Cardiac muscle cell (in vitro differentiated cells and primary cell): ENCODE results near the gene MYOZ1. TPM values are rescaled to one million over a fixed set of nuclear protein-coding genes. Genes with fewer than 3 reads are reported as not detected.
A peak's percentile ranks its signal among the peaks of the same experiment; 100 is the strongest.
"Not testable (repeated sequence)": the region's sequence is repeated elsewhere in the genome, so short reads cannot be mapped to it uniquely, and the experiment has no call there.

Source experiments
- DNase-seq, 2 donors: peaks; one replicate each; pipeline versions ENCODE4 v3.0.0 to v3.0.0-alpha.2; 2010 to 2017; ENCODE audit warnings: low read depth in 1 of 2, low spot score in 1 of 2
- H3K27ac ChIP-seq: fragments of 200-600 bp; sonication (generic); 2 replicates; pipeline ENCODE4 v1.5.1; 2016
- H3K27me3 ChIP-seq: fragments of 200-600 bp; sonication (generic); 2 replicates; pipeline ENCODE4 v1.6.0; 2016; ENCODE audit warnings: control low read depth
- H3K36me3 ChIP-seq: fragments of 200-600 bp; sonication (generic); 2 replicates; pipeline ENCODE4 v1.5.1; 2016; ENCODE audit warnings: control low read depth
- H3K4me1 ChIP-seq: fragments of 200-600 bp; sonication (generic); 2 replicates; pipeline ENCODE4 v1.8.1; 2017; ENCODE audit warnings: low read depth, mild to moderate bottlenecking, mixed run types
- H3K4me3 ChIP-seq: fragments of 200-600 bp; sonication (generic); 2 replicates; pipeline ENCODE4 v1.5.1; 2016; ENCODE audit warnings: mild to moderate bottlenecking
- H3K9me3 ChIP-seq: fragments of 200-600 bp; sonication (generic); 2 replicates; pipeline ENCODE4 v1.5.1; 2017; ENCODE audit warnings: low read depth, mild to moderate bottlenecking, control low read depth
- CTCF ChIP-seq: IDR thresholded peaks from 2 replicates; pipeline ENCODE4 v1.5.1; 2012; ENCODE audit warnings: low read depth, mild to moderate bottlenecking, low read length
- polyA plus RNA-seq: library from polyadenylated mRNA; unstranded; fragments of >200 nt; fragmentation: Nextera tagmentation; extraction: Ambion mirVana; gene quantifications from 2 replicates; pipeline ENCODE4 v1.2.1, GENCODE V29; 2016
- total RNA-seq: library from RNA; depleted of rRNA; stranded (reverse); fragments of >200 nt; gene quantifications from 2 replicates; pipeline ENCODE4 v1.2.3, GENCODE V29; 2016

MYOZ1 gene, protein sequence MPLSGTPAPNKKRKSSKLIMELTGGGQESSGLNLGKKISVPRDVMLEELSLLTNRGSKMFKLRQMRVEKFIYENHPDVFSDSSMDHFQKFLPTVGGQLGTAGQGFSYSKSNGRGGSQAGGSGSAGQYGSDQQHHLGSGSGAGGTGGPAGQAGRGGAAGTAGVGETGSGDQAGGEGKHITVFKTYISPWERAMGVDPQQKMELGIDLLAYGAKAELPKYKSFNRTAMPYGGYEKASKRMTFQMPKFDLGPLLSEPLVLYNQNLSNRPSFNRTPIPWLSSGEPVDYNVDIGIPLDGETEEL
- 13.6 and 16.2 TPM in 2 replicates for total RNA-seq
- polyA plus RNA-seq, result 11.7 and 17.0 TPM in 2 replicates

DNA sequence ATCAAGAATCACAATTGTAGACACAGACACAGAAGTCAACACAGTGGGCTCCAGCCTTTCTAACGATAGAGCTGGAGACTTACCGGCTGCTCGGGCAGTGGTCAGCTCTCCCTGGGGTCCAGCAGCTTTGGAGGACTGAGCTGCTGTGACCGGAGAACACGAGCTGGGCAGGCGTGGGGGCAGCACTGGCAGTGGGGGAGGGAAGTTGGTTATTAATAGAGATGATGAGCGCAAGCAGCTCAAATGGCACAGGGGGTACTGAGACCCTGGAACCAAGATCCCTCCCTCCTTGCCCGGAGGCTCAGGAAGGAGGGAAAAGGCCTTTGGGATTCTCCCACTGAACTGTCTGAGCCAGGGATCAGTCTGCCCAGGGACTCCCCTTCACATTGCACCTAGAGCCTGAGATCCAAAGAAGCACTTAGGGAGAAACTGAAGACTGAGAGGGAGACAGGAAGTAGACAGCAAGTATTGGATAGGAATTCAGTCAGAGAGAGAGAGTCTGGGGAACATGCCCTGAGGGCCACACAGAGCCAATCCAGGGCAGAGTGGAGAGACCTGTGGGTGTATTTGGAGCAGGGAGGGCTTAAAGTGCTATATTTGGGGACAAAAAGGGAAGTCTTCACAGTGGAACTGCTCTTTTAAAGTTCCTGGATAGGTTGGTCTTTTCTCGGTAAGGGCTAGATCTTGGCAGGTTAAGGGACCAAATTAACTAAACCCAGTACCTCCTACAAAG is at the start of gene MYOZ1:
Gene MYOZ1 (minus strand): TSS at position 147 of the 733 bp plus-strand sequence. CDS start 1,457 bp downstream, outside the sequence.
- Histone ChIP-seq H3K4me1 (peaks cover 29% of the 10 kb centered on the region), H3K36me3 (no peaks in the 10 kb centered on the region), H3K9me3 (no peaks in the 10 kb centered on the region), H3K27ac (peak within 1 kb of the TSS; percentile 80), H3K27me3 (no peaks in the 10 kb centered on the region), H3K4me3 (no peak within 1 kb of the TSS)
- DNase-seq, result peak; percentile 4 to 22
- TF ChIP-seq CTCF, result no peak

- H3K4me1 ChIP-seq, H3K27me3 ChIP-seq, H3K36me3 ChIP-seq, H3K27ac ChIP-seq, H3K9me3 ChIP-seq, DNase-seq, H3K4me3 ChIP-seq: not testable (repeated sequence)
Measured at GRCh38 chr10:73690755-73691154, 49.5 kb upstream of the MYOZ1 start.

DNA sequence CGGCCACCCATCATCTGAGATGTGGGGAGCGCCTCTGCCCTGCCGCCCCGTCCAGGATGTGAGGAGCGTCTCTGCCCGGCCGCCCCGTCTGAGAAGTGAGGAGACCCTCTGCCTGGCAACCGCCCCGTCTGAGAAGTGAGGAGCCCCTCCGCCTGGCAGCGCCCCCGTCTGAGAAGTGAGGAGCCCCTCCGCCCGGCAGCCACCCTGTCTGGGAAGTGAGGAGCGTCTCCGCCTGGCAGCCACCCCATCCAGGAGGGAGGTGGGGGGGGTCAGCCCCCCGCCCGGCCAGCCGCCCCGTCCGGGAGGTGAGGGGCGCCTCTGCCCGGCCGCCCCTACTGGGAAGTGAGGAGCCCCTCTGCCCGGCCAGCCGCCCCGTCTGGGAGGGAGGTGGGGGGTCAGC is 48.3 kb upstream of the MYOZ1 start:
- H3K36me3 ChIP-seq, DNase-seq, H3K9me3 ChIP-seq, H3K4me1 ChIP-seq, H3K27ac ChIP-seq, H3K27me3 ChIP-seq, H3K4me3 ChIP-seq: not testable (repeated sequence)

DNA sequence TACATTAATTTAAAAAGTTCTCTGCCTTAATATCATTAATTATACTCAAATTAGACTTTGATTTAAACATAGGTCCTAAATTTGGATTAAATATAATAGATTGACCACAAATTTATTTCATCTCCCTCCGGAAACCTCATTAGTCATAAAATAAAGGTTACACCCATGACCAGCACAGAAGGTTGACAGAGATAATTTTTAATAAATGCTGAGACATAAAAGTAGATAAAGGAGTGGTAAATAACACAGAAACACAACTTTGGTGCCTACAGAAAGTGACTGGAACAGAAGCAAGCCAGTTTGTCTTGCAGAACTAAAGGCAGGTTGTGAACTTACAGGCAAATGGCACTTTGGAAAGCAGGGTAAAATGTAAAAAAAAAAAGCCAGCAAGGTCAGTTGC is 46.4 kb upstream of the MYOZ1 start:
- H3K9me3 ChIP-seq, DNase-seq, H3K27me3 ChIP-seq, H3K36me3 ChIP-seq, H3K4me1 ChIP-seq, H3K4me3 ChIP-seq, H3K27ac ChIP-seq: not testable (repeated sequence)

DNA sequence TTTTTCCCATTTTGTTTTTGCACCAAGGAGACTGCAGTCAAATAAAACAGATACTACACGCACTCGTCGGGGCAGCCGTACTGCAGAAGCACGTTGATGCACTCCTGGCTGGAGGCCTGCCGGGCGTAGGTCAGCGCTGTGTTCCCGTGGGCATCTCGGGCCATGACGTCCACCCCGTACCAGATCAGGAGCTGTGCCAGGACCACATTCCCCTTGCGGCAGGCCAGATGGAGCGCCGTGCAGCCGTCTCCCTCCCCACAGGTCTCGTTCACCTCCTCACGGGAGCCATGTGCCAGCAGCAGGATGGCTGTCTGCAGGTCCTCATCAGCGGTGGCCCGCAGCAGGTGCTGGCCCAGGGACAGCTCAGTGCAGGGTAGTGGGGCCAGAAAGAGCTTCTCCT is 33.3 kb upstream of the MYOZ1 start:
- H3K27ac ChIP-seq, H3K27me3 ChIP-seq, DNase-seq, H3K9me3 ChIP-seq, H3K36me3 ChIP-seq, H3K4me3 ChIP-seq, H3K4me1 ChIP-seq: not testable (repeated sequence)

GRCh38 chr10:73668378-73668777 is 27.1 kb upstream of the MYOZ1 start:
- not testable (repeated sequence) for H3K9me3 ChIP-seq, H3K27ac ChIP-seq, DNase-seq, H3K27me3 ChIP-seq, H3K4me1 ChIP-seq, H3K36me3 ChIP-seq, H3K4me3 ChIP-seq

GRCh38 chr10:73666153-73666809 is 25.0 kb upstream of the MYOZ1 start:
- not testable (repeated sequence) for DNase-seq

GRCh38 chr10:73665581-73665980 is 24.3 kb upstream of the MYOZ1 start:
- not testable (repeated sequence) for H3K9me3 ChIP-seq, H3K4me1 ChIP-seq, H3K4me3 ChIP-seq, H3K27ac ChIP-seq, H3K36me3 ChIP-seq, DNase-seq, H3K27me3 ChIP-seq

More at GRCh38 chr10:73666153-73666809, 25.0 kb upstream of the MYOZ1 start:
- H3K36me3 ChIP-seq, H3K27me3 ChIP-seq, H3K9me3 ChIP-seq, H3K4me1 ChIP-seq, H3K27ac ChIP-seq, H3K4me3 ChIP-seq: not testable (repeated sequence)

GRCh38 chr10:73664156-73665040 is 23.1 kb upstream of the MYOZ1 start:
- not testable (repeated sequence) for H3K9me3 ChIP-seq, H3K27ac ChIP-seq, H3K27me3 ChIP-seq, H3K36me3 ChIP-seq, H3K4me3 ChIP-seq, H3K4me1 ChIP-seq, DNase-seq

DNA sequence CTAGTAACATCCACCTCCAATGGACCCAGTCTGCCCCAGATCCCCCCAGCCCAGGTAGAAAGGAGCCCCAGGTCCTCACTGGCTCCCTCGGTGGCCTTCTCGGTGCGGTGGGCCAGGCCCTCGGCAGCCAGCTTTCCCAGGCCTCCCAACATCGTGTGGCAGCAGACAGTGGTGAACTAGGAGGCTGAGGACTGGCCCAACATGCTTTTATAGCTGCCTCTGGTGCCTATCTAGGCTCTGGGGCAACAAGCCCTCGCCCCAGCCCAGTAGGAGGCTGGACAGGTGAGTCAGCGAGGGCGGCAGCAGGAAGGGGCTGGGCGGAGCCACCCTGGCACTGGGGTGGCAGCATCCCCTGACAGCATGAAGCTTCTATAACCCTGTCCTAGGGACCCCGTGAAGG is 22.3 kb upstream of the MYOZ1 start:
- H3K27ac ChIP-seq, H3K9me3 ChIP-seq, H3K4me3 ChIP-seq, H3K36me3 ChIP-seq, H3K27me3 ChIP-seq, H3K4me1 ChIP-seq, DNase-seq: not testable (repeated sequence)

DNA sequence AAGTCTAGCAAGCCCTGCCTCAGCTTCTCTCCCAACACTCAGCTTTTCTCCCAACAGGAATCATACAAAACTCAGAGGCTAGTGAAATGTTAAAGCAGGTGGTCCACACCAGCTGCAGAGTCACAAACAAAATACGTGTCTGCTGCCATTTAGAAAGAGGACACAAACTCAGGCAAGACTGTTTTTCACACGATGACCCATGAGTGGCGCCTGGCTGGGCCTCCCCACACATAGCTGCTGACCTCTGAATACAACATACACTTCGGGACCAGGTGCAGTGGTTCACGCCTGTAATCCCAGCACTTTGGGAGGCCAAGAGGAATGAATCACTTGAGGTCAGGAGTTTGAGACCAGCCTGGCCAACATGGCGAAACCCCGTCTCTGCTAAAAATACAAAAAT is 21.4 kb upstream of the MYOZ1 start:
- H3K4me1 ChIP-seq, DNase-seq, H3K9me3 ChIP-seq, H3K36me3 ChIP-seq, H3K27me3 ChIP-seq, H3K27ac ChIP-seq, H3K4me3 ChIP-seq: not testable (repeated sequence)
